ENCODE data around the gene LDLR. TPM values are rescaled to one million over a fixed set of nuclear protein-coding genes. Genes with fewer than 3 reads are reported as not detected.

The LDLR gene
- total RNA-seq, 2 experiments from 2014 or later = 88.3 to 99.1 TPM

DNA sequence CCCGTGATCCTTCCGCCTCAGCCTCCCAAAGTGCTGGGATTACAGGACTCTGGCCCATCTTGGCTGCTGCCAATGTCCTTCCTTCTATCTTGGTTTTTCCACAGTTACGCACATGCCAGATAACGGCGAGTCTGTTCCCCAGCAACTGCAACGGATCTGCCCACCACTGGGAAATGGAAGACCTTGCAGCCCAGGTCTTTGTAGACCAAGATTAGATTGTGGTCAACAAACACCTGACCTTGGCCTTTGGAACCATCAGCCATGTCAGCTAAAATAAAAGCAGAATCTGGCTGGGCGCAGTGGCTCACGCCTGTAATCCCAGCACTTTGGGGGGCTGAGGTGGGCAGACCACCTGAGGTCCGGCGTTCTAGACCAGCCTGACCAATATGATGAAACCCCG is 10.4 kb upstream of the LDLR start:
- Histone ChIP-seq H4K20me1 (ENCODE audit: insufficient read depth, low read length) (no peaks in the 10 kb centered on the region), H3K4me3 (ENCODE audit: low read depth, low read length, poor library complexity, severe bottlenecking) (no peak overlapping the region), H3K79me2 (ENCODE audit: insufficient read depth, low read depth, low read length) (no peaks in the 10 kb centered on the region), H3K9me3 (ENCODE audit: low read length) (no peaks in the 10 kb centered on the region), H3K4me1 (ENCODE audit: insufficient read depth, low read length, poor library complexity, severe bottlenecking) (peaks cover 6% of the 10 kb centered on the region), H2AFZ (ENCODE audit: low read length) (no peak overlapping the region), H3K9me2 (ENCODE audit: insufficient read depth, low read length) (no peaks in the 10 kb centered on the region), H3K4me2 (ENCODE audit: low read length) (no peak overlapping the region), H3K36me3 (ENCODE audit: insufficient read depth, low read length) (no peaks in the 10 kb centered on the region), H3K27ac (ENCODE audit: low read depth, low read length, poor library complexity, severe bottlenecking) (no peak overlapping the region)
- no TSS peak for BruUV-seq (replicated peaks)
- ChIA-PET POLR2A (no interaction called here), CTCF (ENCODE audit: unreplicated experiment) (no interaction called here)
- intact Hi-C loops (cut with micrococcal nuclease; ENCODE audit: unreplicated experiment) = no loop called here
- no peak for DNase-seq (ENCODE audit: low spot score)
- TF ChIP-seq EZH2phosphoT487 (IDR thresholded peaks at IDR 0.05; ENCODE audit: borderline replicate concordance, low read depth, low read length) = no peak
- TF ChIP-seq, protein P1, sequence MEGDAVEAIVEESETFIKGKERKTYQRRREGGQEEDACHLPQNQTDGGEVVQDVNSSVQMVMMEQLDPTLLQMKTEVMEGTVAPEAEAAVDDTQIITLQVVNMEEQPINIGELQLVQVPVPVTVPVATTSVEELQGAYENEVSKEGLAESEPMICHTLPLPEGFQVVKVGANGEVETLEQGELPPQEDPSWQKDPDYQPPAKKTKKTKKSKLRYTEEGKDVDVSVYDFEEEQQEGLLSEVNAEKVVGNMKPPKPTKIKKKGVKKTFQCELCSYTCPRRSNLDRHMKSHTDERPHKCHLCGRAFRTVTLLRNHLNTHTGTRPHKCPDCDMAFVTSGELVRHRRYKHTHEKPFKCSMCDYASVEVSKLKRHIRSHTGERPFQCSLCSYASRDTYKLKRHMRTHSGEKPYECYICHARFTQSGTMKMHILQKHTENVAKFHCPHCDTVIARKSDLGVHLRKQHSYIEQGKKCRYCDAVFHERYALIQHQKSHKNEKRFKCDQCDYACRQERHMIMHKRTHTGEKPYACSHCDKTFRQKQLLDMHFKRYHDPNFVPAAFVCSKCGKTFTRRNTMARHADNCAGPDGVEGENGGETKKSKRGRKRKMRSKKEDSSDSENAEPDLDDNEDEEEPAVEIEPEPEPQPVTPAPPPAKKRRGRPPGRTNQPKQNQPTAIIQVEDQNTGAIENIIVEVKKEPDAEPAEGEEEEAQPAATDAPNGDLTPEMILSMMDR (conservative IDR thresholded peaks at IDR 0.05; ENCODE audit: low read length) = no peak

DNA sequence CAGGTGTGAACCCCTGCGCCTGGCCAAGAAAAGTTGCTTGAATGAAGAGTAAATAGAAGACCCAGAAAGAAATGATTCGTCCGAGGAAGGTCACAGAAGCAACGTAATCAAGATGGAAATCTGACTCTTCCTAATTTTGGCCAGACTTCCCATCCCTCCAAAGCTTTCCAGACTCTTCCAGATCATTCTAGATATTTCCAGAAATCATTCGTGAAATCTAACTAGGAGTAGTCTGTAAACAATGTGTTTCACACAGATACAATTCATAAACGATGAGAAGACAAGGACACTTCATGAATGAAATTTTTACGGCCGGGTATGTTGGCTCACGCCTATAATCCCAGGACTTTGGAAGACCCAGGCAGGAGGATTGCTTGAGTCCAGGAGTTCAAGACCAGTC is 9.3 kb upstream of the LDLR start:
- Histone ChIP-seq H3K9me3 (ENCODE audit: low read length) (no peaks in the 10 kb centered on the region), H3K27ac (ENCODE audit: low read depth, low read length, poor library complexity, severe bottlenecking) (no peak overlapping the region), H3K4me1 (ENCODE audit: insufficient read depth, low read length, poor library complexity, severe bottlenecking) (no peaks in the 10 kb centered on the region), H3K9me2 (ENCODE audit: insufficient read depth, low read length) (no peaks in the 10 kb centered on the region), H3K36me3 (ENCODE audit: insufficient read depth, low read length) (no peaks in the 10 kb centered on the region), H4K20me1 (ENCODE audit: insufficient read depth, low read length) (no peaks in the 10 kb centered on the region), H3K79me2 (ENCODE audit: insufficient read depth, low read depth, low read length) (no peaks in the 10 kb centered on the region), H3K4me2 (ENCODE audit: low read length) (no peak overlapping the region), H3K4me3 (ENCODE audit: low read depth, low read length, poor library complexity, severe bottlenecking) (no peak overlapping the region), H2AFZ (ENCODE audit: low read length) (no peak overlapping the region)
- ChIA-PET POLR2A (no interaction called here), CTCF (ENCODE audit: unreplicated experiment) (no interaction called here)
- no peak for DNase-seq (ENCODE audit: low spot score)
- intact Hi-C loops (cut with micrococcal nuclease; ENCODE audit: unreplicated experiment) = no loop called here
- BruUV-seq (replicated peaks) = no TSS peak
- TF ChIP-seq EZH2phosphoT487 (IDR thresholded peaks at IDR 0.05; ENCODE audit: borderline replicate concordance, low read depth, low read length) = no peak
- TF ChIP-seq, protein P1 (conservative IDR thresholded peaks at IDR 0.05; ENCODE audit: low read length) = no peak

DNA sequence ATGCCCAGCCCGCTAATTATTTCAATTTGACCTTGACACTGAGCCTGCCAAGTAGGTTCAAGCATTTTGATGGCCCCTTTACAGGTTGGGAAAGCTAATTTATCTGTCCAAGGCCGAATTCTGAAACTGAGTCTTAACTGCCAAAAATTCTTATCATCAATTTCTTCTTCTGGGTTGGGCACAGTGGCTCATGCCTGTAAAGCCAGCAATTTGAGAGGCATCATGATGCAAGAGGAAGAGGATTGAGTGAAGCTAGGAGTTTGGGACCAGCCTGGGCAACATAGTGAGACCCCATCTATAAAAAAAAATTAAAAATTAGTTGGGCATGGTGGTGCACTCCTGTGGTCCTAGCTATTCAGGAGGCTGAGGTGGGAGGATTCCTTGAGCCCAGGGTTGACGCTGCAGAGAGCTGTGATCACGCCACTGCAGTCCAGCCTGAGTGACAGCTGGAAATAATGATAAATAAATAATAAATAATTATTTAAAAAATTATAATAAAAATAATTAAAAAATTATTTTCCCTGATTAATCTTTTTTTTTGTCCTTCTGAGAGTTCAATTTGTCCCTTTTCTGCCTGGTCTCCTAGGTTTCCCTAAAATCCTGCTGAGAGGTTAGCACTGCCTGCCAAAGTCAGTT is 1.3 kb upstream of the LDLR start:
- ChIA-PET POLR2A (interaction anchor here (0.5 to 1.2 kb wide), 3 partner anchors 100 to 222 kb away, joined by 3 to 5 read pairs (median 3); no protein-coding TSS in a partner anchor), CTCF (ENCODE audit: unreplicated experiment) (no interaction called here)
- Histone ChIP-seq H3K27ac (ENCODE audit: low read depth, low read length, poor library complexity, severe bottlenecking) (no peak overlapping the region), H3K36me3 (ENCODE audit: insufficient read depth, low read length) (peaks cover 23% of the 10 kb centered on the region), H3K4me1 (ENCODE audit: insufficient read depth, low read length, poor library complexity, severe bottlenecking) (peaks cover 37% of the 10 kb centered on the region), H3K9me2 (ENCODE audit: insufficient read depth, low read length) (no peaks in the 10 kb centered on the region), H2AFZ (ENCODE audit: low read length) (no peak overlapping the region), H3K4me3 (ENCODE audit: low read depth, low read length, poor library complexity, severe bottlenecking) (no peak overlapping the region), H3K79me2 (ENCODE audit: insufficient read depth, low read depth, low read length) (peaks cover 26% of the 10 kb centered on the region), H4K20me1 (ENCODE audit: insufficient read depth, low read length) (peaks cover 16% of the 10 kb centered on the region), H3K9me3 (ENCODE audit: low read length) (no peaks in the 10 kb centered on the region), H3K4me2 (ENCODE audit: low read length) (peak overlapping the region; percentile 71)
- BruUV-seq (replicated peaks) = no TSS peak
- intact Hi-C loops (cut with micrococcal nuclease; ENCODE audit: unreplicated experiment) = no loop called here
- no peak for TF ChIP-seq EZH2phosphoT487 (IDR thresholded peaks at IDR 0.05; ENCODE audit: borderline replicate concordance, low read depth, low read length)
- TF ChIP-seq, protein P1 (conservative IDR thresholded peaks at IDR 0.05; ENCODE audit: low read length) = no peak
- no peak for DNase-seq (ENCODE audit: low spot score)

Measured in OCI-LY7 (cell line).